DMS114 treated with DMSO at 0.1 percent for 48 hours (cell line): ENCODE data around the gene TRIM40.
"Not testable (repeated sequence)": the region's sequence is repeated elsewhere in the genome, so short reads cannot be mapped to it uniquely, and the experiment has no call there.

Experiments used
- DNase-seq: peaks from one replicate; lab custom pipeline; 2025; ENCODE audit not compliant: unreplicated experiment; lab: John Stamatoyannopoulos, UW

TRIM40 gene

GRCh38 chr6:30162265-30163089 lies 26.5 kb downstream of the TRIM40 start:
- no peak for DNase-seq

DNA sequence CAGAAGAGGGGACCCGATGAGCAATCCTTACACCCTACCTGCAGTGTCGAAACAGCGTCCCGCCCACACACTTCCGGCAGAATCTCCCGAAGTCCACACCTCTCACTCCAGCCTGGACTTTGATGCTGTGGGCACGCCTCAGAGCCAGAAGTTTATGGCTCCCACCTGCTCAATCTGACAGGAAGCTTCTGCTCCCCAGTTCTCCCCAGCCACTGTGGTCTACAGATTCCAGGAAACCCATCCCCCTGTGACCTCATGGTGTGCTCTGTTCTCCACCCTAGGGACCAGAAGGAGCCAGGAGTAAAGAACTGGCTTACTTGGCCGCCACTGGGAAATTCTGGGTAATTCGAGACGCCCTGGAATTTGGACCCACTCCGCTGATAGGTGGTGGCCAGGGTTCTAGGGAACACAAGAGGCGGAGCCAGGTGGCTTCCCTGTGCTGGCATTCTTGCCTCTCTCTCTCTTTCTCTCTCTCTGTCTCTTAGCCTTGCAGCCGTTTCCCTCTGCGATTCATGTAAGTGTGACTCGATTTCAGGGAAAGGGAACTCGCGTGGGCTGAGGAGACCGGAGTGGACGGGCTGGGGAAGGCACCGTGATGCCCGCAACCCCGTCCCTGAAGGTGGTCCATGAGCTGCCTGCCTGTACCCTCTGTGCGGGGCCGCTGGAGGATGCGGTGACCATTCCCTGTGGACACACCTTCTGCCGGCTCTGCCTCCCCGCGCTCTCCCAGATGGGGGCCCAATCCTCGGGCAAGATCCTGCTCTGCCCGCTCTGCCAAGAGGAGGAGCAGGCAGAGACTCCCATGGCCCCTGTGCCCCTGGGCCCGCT lies 27.4 kb downstream of the TRIM40 start, which contains the start of gene TRIM15:
Gene TRIM15 (plus strand): TSS at position 457 of the 828 bp plus-strand sequence. CDS start 139 bp downstream, at position 596.
- no peak for DNase-seq

DNA sequence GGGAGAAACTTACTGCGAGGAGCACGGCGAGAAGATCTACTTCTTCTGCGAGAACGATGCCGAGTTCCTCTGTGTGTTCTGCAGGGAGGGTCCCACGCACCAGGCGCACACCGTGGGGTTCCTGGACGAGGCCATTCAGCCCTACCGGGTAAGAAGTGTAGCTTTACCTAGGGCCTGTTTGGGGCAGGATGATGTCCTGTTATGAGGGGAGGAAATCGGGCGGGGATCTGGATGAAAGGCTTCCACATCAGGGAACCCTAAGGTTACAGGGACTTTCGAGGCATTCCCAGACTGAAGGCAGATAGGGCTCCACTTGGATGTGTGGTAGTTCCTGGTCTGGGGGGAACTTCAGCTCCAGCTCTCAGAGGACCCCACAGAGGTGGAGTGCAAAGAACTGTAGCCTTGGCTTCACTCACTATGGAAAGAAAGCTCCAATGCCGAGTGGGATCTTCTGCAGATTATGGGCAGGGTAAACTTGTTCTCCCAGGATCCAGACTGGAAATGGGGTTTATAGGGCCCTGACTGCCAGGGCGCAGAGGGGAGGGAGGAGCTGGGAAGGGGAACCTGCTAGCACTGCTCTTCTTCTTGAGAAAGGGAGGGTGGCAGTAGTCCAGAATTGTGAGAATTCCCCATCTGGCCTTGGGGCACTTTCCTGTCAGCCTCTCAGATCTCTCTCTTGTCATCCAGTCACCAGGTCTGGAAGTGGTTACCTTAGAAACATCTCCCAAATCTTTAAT lies 28.1 kb downstream of the TRIM40 start:
- DNase-seq: no peak

- no peak for DNase-seq
Observed at GRCh38 chr6:30164714-30165113, 28.8 kb downstream of the TRIM40 start.

- not testable (repeated sequence) for DNase-seq
Observed at GRCh38 chr6:30165238-30165637, 29.3 kb downstream of the TRIM40 start.

- DNase-seq: no peak
Observed at GRCh38 chr6:30167101-30167500, 31.2 kb downstream of the TRIM40 start.

GRCh38 chr6:30168741-30169140 lies 32.8 kb downstream of the TRIM40 start:
- DNase-seq: no peak

- DNase-seq: peak; percentile 68
Observed at GRCh38 chr6:30169658-30170614, 34.0 kb downstream of the TRIM40 start.

DNA sequence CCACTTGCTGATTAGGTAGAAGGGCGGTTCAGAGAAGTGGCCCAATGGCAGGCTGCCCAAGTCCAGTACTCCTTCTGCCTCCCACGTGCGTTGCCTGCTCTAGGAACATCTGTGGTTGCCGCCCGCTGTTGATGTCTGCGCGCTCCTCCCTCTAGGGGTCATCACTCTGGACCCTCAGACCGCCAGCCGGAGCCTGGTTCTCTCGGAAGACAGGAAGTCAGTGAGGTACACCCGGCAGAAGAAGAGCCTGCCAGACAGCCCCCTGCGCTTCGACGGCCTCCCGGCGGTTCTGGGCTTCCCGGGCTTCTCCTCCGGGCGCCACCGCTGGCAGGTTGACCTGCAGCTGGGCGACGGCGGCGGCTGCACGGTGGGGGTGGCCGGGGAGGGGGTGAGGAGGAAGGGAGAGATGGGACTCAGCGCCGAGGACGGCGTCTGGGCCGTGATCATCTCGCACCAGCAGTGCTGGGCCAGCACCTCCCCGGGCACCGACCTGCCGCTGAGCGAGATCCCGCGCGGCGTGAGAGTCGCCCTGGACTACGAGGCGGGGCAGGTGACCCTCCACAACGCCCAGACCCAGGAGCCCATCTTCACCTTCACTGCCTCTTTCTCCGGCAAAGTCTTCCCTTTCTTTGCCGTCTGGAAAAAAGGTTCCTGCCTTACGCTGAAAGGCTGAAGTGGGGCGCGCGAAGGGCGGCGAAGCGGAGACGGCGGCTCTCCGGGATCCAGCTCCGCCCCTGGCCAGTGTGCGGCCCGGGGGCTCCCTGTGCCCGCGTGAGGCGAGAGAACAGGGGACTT lies 35.9 kb downstream of the TRIM40 start:
- DNase-seq: no peak

DNA sequence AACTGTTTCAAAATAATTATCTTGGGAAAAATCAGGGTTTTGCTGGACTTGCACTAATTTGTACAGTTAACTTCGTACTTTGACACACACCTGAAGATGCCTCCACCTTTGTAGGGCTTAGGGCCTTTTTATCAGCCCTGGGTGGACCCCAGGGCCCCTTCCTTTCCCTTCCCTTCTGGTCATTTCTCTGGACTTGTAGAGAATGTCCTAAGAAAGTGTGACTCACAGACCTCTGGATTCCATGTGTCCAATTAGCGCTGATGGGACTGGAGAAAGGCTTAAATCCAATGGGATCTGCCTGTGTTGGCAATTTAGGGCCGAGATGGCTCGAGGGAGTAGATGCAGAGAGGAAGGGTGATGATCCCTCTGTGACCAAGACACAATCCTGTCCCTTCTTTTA lies 36.7 kb downstream of the TRIM40 start:
- no peak for DNase-seq

DNA sequence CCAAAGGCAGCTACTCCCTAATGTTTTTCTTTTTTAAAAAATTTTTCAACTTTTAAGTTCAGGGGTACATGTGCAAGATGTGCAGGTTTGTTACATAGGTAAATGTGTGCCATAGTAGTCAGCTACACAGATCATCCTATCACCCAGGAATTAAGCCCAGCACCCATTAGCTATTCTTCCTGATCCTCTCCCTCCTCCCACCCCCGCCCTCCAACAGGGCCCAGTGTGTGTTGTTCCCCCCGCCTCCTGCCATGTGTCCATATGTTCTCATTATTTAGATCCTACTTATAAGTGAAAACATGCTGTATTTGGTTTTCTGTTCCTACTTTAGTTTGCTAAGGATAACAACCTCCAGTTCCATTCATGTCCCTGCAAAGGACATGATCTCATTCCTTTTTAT lies 39.8 kb downstream of the TRIM40 start:
- no peak for DNase-seq

DNA sequence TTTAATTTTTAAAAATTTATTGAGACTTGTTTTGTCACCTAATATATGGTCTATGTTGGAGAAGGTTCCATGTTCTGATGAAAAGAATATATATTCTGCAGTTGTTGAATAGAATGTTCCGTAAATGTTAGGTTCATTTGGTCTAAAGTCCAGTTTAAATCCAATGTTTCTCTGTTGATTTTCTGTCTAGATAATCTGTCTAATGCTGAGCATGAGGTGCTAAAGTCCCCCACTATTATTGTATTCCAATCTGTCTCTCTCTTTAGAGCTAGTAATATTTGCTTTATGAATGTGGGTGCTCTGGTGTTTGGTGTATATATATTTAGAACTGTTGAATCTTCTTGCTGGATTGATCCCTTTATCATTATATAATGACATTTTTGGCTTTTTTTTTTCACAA lies 42.9 kb downstream of the TRIM40 start:
- DNase-seq: no peak

- DNase-seq: no peak
Observed at GRCh38 chr6:30180145-30180544, 44.2 kb downstream of the TRIM40 start.

GRCh38 chr6:30184417-30185031 lies 48.6 kb downstream of the TRIM40 start:
- no peak for DNase-seq

- DNase-seq: no peak
Observed at GRCh38 chr6:30185846-30186484, 50.0 kb downstream of the TRIM40 start.

- no peak for DNase-seq
Observed at GRCh38 chr6:30188541-30188940, 52.6 kb downstream of the TRIM40 start.

GRCh38 chr6:30192076-30192475 lies 56.1 kb downstream of the TRIM40 start:
- DNase-seq: no peak
